CD4-positive, alpha-beta T cell treated with Interferon gamma for 1 hour (primary cell): ENCODE results near the gene C13orf46.

Source experiments
- DNase-seq: peaks from one replicate; pipeline ENCODE4 v3.0.0-alpha.2; 2020

C13orf46 gene

GRCh38 chr13:113969973-113970611 is 3.8 kb downstream of the C13orf46 start:
- DNase-seq: no peak

GRCh38 chr13:113969311-113969972 is 4.4 kb downstream of the C13orf46 start:
- DNase-seq: no peak

GRCh38 chr13:113968463-113969310 is 5.2 kb downstream of the C13orf46 start:
- no peak for DNase-seq

GRCh38 chr13:113967729-113968462 is 6.0 kb downstream of the C13orf46 start:
- DNase-seq: no peak

- DNase-seq: no peak
These were observed 6.6 kb downstream of the C13orf46 start for GRCh38 chr13:113967206-113967720.

GRCh38 chr13:113965968-113966884 is 7.7 kb downstream of the C13orf46 start:
- DNase-seq: no peak

GRCh38 chr13:113965383-113965874 is 8.4 kb downstream of the C13orf46 start:
- no peak for DNase-seq

GRCh38 chr13:113964251-113964995 is 9.5 kb downstream of the C13orf46 start:
- no peak for DNase-seq

- DNase-seq: no peak
These were observed 10.5 kb downstream of the C13orf46 start for GRCh38 chr13:113963376-113963775.

- no peak for DNase-seq
These were observed 10.9 kb downstream of the C13orf46 start for GRCh38 chr13:113962975-113963374.

- no peak for DNase-seq
These were observed 11.5 kb downstream of the C13orf46 start for GRCh38 chr13:113962386-113962785.

GRCh38 chr13:113960276-113960948 is 13.5 kb downstream of the C13orf46 start:
- no peak for DNase-seq

- DNase-seq: no peak
These were observed 14.7 kb downstream of the C13orf46 start for GRCh38 chr13:113959198-113959597.

GRCh38 chr13:113958373-113958772 is 15.5 kb downstream of the C13orf46 start:
- DNase-seq: no peak

- no peak for DNase-seq
These were observed 17.3 kb downstream of the C13orf46 start for GRCh38 chr13:113956571-113956970.

GRCh38 chr13:113955691-113956090 is 18.2 kb downstream of the C13orf46 start:
- no peak for DNase-seq

- no peak for DNase-seq
These were observed 18.6 kb downstream of the C13orf46 start for GRCh38 chr13:113955235-113955634.

GRCh38 chr13:113954046-113954835 is 19.6 kb downstream of the C13orf46 start:
- no peak for DNase-seq

- no peak for DNase-seq
These were observed 20.3 kb downstream of the C13orf46 start for GRCh38 chr13:113953561-113953960.
